AG09309 (cell line): ENCODE measurements around the gene TEX26.

Source experiments
- DNase-seq: peaks from one replicate; pipeline ENCODE4 v3.0.0-alpha.2; 2010; ENCODE audit warnings: low read depth
- H3K4me3 ChIP-seq: 2 replicates; pipeline ENCODE4 v1.5.1; 2011; ENCODE audit warnings: mild to moderate bottlenecking, low read depth, low read length, moderate library complexity; ENCODE audit not compliant: control insufficient read depth
- CTCF ChIP-seq: IDR thresholded peaks from 2 replicates; pipeline ENCODE4 v1.5.1; 2011; ENCODE audit warnings: mild to moderate bottlenecking, low read depth, low read length, inconsistent platforms; ENCODE audit not compliant: insufficient read depth, control insufficient read depth; ENCODE audit errors: missing control alignments

TEX26 gene

GRCh38 chr13:30972888-30973377, 40.5 kb downstream of the TEX26 start:
- no peak for TF ChIP-seq CTCF
- peak; percentile 47 for DNase-seq
- H3K4me3 ChIP-seq = no peak overlapping the region

- no peak overlapping the region for H3K4me3 ChIP-seq
- no peak for TF ChIP-seq CTCF
- DNase-seq = no peak
These were observed 41.9 kb downstream of the TEX26 start for GRCh38 chr13:30974350-30974749.

GRCh38 chr13:30976025-30976424, 43.6 kb downstream of the TEX26 start:
- DNase-seq = no peak
- TF ChIP-seq CTCF = no peak
- no peak overlapping the region for H3K4me3 ChIP-seq

DNA sequence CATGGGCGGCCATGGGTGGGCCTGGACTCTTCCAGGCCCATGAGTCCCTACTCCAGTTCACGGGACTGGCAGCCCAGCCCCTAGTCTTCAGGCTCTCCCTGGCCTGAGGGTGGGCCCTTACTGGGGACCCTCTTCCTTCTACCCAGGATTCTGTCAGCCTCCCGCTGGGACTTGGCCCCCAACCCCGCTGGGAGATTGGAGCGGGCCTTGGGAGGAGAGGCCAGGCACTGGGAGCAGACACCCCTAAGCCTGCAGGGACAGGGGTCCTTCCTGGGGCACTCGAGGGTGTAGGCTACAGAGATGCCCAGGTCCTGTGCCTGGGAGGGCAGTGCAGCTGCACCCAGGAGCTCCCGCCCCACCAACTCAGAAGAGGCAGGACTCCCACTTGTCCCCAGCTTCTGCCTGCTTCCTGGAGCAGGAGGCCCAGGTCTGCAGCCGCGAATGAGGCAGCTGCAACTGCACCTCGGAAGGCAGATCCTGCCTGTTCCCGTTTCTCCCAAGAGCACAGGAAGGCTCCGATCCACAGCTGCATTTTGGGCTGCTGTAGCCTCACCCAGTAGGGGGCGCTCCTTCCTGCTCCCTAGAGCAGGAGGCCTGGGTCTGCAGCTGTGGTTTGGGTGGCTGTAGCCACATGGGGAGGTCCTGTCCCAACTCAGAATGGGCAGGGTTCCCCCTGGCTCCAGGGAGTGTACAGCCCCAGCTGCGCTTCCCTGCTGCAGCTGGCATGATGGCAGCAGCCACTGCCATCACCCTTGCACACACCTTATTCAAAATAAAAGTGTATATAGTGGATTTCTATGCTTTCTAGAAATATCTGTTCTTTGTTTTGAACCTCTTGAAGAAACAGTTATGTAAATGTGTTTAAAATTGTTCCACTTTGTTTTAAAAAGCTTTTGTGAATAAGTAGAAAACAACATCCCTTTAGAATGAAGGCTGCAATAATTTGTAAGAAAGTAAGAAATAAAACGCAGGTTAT, 46.8 kb downstream of the TEX26 start:
- H3K4me3 ChIP-seq = no peak overlapping the region
- no peak for DNase-seq
- TF ChIP-seq CTCF = peak; percentile 58

- DNase-seq = no peak
- H3K4me3 ChIP-seq = no peak overlapping the region
- TF ChIP-seq CTCF = no peak
These were observed 50.0 kb downstream of the TEX26 start for GRCh38 chr13:30982506-30982905.

DNA sequence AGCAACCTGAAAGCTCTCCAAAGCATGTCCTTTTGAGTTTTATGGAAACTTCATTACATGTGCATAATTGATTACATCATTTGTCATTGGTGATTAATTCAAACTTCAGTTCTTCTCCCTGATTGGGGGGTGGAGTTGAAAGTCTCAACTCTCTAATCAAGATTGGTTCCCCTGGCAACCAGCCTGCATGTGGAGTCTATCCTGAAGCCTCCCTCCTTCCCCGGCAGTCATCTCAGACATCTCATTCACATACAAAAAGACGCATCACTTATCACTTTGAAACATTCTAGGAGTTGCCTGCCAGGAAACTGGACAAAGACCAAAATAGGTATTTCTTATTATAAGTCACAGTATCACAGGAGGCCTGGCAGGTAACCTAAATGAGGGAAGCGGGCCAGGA, 50.5 kb downstream of the TEX26 start:
- no peak for TF ChIP-seq CTCF
- no peak for DNase-seq
- no peak overlapping the region for H3K4me3 ChIP-seq
